Keratinocyte (primary cell): ENCODE data around the gene MICALL2. TPM values are rescaled to one million over a fixed set of nuclear protein-coding genes. Genes with fewer than 3 reads are reported as not detected.

ENCODE experiments used
- DNase-seq: peaks from one replicate; pipeline ENCODE4 v3.0.0-alpha.2; 2011; ENCODE audit warnings: low read depth, missing footprints, low spot score
- FAIRE-seq: peaks from 2 replicates; lab custom pipeline; 2011; peaks lifted over from hg19 to GRCh38; lab: Jason Lieb, UNC
- H2AFZ ChIP-seq: 2 replicates; pipeline ENCODE4 v1.6.0; 2012; ENCODE audit warnings: low read length, control low read depth, inconsistent platforms; ENCODE audit not compliant: control insufficient read depth
- H3K27ac ChIP-seq: 2 replicates; pipeline ENCODE4 v1.5.1; 2011; ENCODE audit warnings: low read length; ENCODE audit not compliant: control insufficient read depth, insufficient read depth
- H3K27me3 ChIP-seq: 3 replicates; pipeline ENCODE4 v1.6.0; 2011; ENCODE audit warnings: low read length; ENCODE audit not compliant: control insufficient read depth, insufficient read depth; ENCODE audit errors: extremely low read depth
- H3K36me3 ChIP-seq, 2 experiments: 2 replicates in 1 of 2; 3 replicates in 1 of 2; pipeline ENCODE4 v1.5.1; 2011; ENCODE audit warnings: low read length in 2 of 2, mild to moderate bottlenecking in 1 of 2; ENCODE audit not compliant: control insufficient read depth in 2 of 2, insufficient read depth in 2 of 2; ENCODE audit errors: extremely low read depth in 1 of 2
- H3K4me1 ChIP-seq: 3 replicates; pipeline ENCODE4 v1.5.1; 2011; ENCODE audit warnings: low read length; ENCODE audit not compliant: control insufficient read depth, insufficient read depth; ENCODE audit errors: extremely low read depth
- H3K4me2 ChIP-seq: 3 replicates; pipeline ENCODE4 v1.6.0; 2011; ENCODE audit warnings: low read depth, low read length; ENCODE audit not compliant: control insufficient read depth, insufficient read depth; ENCODE audit errors: extremely low read depth
- H3K4me3 ChIP-seq, 3 experiments: fragments of 200-600 bp in 1 of 3; sonication (generic) in 1 of 3; 2 replicates in 2 of 3; 3 replicates in 1 of 3; pipeline ENCODE4 v1.5.1; 2011 to 2016; ENCODE audit warnings: low read length in 3 of 3, mild to moderate bottlenecking in 3 of 3, control low read depth in 2 of 3, inconsistent platforms in 1 of 3, low read depth in 1 of 3, mixed read lengths in 1 of 3, mixed run types in 1 of 3, moderate library complexity in 1 of 3; ENCODE audit not compliant: control insufficient read depth in 2 of 3, insufficient read depth in 2 of 3; ENCODE audit errors: extremely low read depth in 1 of 3
- H3K79me2 ChIP-seq: 2 replicates; pipeline ENCODE4 v1.6.0; 2012; ENCODE audit warnings: low read length; ENCODE audit not compliant: control insufficient read depth, insufficient read depth
- H3K9ac ChIP-seq: 3 replicates; pipeline ENCODE4 v1.6.0; 2011; ENCODE audit warnings: low read length; ENCODE audit not compliant: control insufficient read depth, insufficient read depth; ENCODE audit errors: extremely low read depth
- H3K9me1 ChIP-seq: 3 replicates; pipeline ENCODE4 v1.6.0; 2011; ENCODE audit warnings: low read length; ENCODE audit not compliant: control insufficient read depth, insufficient read depth; ENCODE audit errors: extremely low read depth
- H3K9me3 ChIP-seq: 2 replicates; pipeline ENCODE4 v1.5.1; 2012; ENCODE audit warnings: low read depth, low read length; ENCODE audit not compliant: control insufficient read depth
- H4K20me1 ChIP-seq: 3 replicates; pipeline ENCODE4 v1.6.0; 2011; ENCODE audit warnings: low read length; ENCODE audit not compliant: control insufficient read depth, insufficient read depth; ENCODE audit errors: extremely low read depth
- EZH2 ChIP-seq: IDR thresholded peaks from one replicate; pipeline ENCODE4 v1.6.1; 2012; ENCODE audit warnings: inconsistent platforms, mild to moderate bottlenecking, low read length, moderate library complexity
- dilution Hi-C: fragments of 300-500 bp; cut with MboI; formaldehyde crosslinking; loops from one replicate; pipeline ENCODE4 v1.7.0; 2020; ENCODE audit warnings: low sequenced_read_pairs; ENCODE audit not compliant: extremely low pct_ligation_motif_present
- polyA plus RNA-seq, 5 experiments: library from polyadenylated mRNA; depleted of rRNA in 3 of 5; stranded (reverse) in 3 of 5; stranded (forward) in 1 of 5; unstranded in 1 of 5; fragments of >200 nt; gene quantifications; 1 replicate in 1 of 5; 2 replicates in 3 of 5; 3 replicates in 1 of 5; pipeline versions ENCODE4 v1.2.1 to v1.2.3, GENCODE V29; 2011 to 2012; ENCODE audit warnings: missing spikeins in 2 of 5, low read depth in 1 of 5, low replicate concordance in 1 of 5
- TF ChIP-seq, protein P1 (sequence below), 3 experiments: IDR thresholded peaks in 1 of 3; conservative IDR thresholded peaks in 1 of 3; optimal IDR thresholded peaks in 1 of 3; 2 replicates in 2 of 3; 3 replicates in 1 of 3; pipeline versions ENCODE3 to v1.5.1; 2011; ENCODE audit warnings: low read length in 3 of 3, mild to moderate bottlenecking in 3 of 3, moderate library complexity in 2 of 3, control low read depth in 1 of 3, inconsistent platforms in 1 of 3; ENCODE audit not compliant: insufficient read depth in 2 of 3; ENCODE audit errors: extremely low read depth in 1 of 3

Gene MICALL2
- polyA plus RNA-seq, 1 donor (not counting 4 experiments of a cell fraction or from before 2014, with no cell fraction given), result 10.4 TPM

DNA sequence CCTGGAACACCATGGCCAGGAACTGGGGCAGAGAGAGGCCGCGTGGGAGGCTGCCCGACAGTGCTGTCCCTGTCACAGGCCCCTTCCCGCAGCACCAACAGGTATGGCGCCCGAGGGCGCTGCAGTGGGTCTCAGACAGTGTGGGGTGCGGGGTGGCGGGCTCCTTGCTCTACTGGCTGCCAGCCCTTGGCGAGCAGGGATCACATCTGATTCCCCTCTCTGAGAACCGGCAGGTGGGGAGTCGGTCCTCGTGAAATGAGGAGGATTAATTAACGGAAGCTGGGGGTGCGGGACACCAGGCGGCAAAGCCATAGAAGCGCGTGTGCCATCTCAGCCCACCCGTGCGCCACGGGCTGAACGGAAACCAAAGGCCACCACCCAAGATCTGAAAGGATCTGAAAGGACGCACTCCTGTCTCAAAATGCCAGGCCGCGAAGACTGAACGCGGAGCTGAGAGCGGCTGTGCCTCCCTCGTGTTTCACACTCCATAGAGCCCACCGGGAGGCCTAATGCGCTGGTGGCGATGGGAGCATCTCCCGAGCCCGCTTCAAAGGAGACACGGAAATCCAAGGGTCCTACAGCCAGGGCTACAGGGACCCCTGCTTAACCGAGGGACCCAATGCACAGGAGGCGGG, 38.1 kb upstream of the MICALL2 start:
- Histone ChIP-seq H3K9me3 (no peaks in the 10 kb centered on the region), H3K4me1 (no peaks in the 10 kb centered on the region), H3K36me3 (peaks cover 19 to 20% of the 10 kb centered on the region in 2 experiments), H3K27ac (no peak overlapping the region), H3K4me2 (no peak overlapping the region), H3K27me3 (no peaks in the 10 kb centered on the region), H4K20me1 (peaks cover 3% of the 10 kb centered on the region), H3K9ac (no peak overlapping the region), H3K79me2 (peaks cover 17% of the 10 kb centered on the region), H3K4me3 (no peak overlapping the region), H3K9me1 (no peaks in the 10 kb centered on the region), H2AFZ (no peak overlapping the region)
- FAIRE-seq (no peak), DNase-seq (no peak)
- TF ChIP-seq EZH2, result no peak
- TF ChIP-seq, protein P1, sequence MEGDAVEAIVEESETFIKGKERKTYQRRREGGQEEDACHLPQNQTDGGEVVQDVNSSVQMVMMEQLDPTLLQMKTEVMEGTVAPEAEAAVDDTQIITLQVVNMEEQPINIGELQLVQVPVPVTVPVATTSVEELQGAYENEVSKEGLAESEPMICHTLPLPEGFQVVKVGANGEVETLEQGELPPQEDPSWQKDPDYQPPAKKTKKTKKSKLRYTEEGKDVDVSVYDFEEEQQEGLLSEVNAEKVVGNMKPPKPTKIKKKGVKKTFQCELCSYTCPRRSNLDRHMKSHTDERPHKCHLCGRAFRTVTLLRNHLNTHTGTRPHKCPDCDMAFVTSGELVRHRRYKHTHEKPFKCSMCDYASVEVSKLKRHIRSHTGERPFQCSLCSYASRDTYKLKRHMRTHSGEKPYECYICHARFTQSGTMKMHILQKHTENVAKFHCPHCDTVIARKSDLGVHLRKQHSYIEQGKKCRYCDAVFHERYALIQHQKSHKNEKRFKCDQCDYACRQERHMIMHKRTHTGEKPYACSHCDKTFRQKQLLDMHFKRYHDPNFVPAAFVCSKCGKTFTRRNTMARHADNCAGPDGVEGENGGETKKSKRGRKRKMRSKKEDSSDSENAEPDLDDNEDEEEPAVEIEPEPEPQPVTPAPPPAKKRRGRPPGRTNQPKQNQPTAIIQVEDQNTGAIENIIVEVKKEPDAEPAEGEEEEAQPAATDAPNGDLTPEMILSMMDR (optimal IDR thresholded peaks at IDR 0.05 in 1 of 3, IDR thresholded peaks at IDR 0.05 in 1 of 3, conservative IDR thresholded peaks at IDR 0.05 in 1 of 3; ENCODE audit: extremely low read depth in 1 of 3, insufficient read depth in 2 of 3, low read length in 3 of 3), result no peak
- dilution Hi-C loops, result no loop called here

DNA sequence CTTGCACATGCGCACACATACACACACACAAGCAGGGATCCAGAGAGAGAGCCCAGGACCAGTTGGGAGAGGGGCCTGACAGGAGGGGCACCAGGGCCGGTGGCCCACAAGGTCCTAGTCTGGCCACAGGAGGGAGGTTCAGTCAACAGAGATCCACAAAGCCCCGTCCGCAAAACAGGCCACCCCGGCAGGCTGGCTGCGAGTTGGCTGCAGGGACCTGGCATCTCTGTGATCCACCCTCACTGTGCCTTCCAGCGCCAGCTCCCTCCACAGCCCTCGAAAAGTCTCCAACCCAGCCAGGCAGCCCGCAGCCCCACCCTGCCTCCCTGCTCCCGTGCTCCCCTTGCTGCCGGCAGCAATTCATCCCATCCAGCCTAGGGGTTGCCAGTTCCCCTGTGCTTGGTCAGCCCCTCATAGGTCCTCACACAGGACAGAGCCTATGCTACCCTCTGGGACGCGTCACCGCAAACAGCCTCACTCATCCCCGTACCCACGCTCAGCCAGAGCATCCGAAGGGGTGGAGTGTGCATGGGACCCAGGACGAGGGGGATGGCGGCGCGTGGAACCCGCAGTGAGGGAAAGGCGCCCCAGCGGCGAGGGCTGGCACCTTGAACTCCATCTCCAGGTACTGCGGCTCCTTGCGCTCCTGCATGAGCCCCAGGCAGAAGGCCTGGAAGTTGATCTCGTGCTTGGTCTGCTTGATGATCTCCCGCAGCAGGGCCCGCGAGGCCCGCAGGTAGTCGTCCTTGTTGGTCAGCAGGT, 37.4 kb upstream of the MICALL2 start:
- Histone ChIP-seq H3K27me3 (no peaks in the 10 kb centered on the region), H3K79me2 (peaks cover 10% of the 10 kb centered on the region), H3K4me2 (no peak overlapping the region), H3K4me3 (no peak overlapping the region), H2AFZ (no peak overlapping the region), H3K36me3 (peaks cover 20 to 23% of the 10 kb centered on the region in 2 experiments), H3K9me1 (no peaks in the 10 kb centered on the region), H3K9ac (no peak overlapping the region), H3K27ac (no peak overlapping the region), H3K4me1 (no peaks in the 10 kb centered on the region), H4K20me1 (peaks cover 2% of the 10 kb centered on the region), H3K9me3 (no peaks in the 10 kb centered on the region)
- no peak for FAIRE-seq
- dilution Hi-C loops, result no loop called here
- no peak for TF ChIP-seq EZH2
- TF ChIP-seq, protein P1 (optimal IDR thresholded peaks at IDR 0.05 in 1 of 3, IDR thresholded peaks at IDR 0.05 in 1 of 3, conservative IDR thresholded peaks at IDR 0.05 in 1 of 3; ENCODE audit: extremely low read depth in 1 of 3, insufficient read depth in 2 of 3, low read length in 3 of 3), result no peak
- DNase-seq, result no peak
